H9 (cell line): ENCODE measurements around the gene SMPX. TPM values are rescaled to one million over a fixed set of nuclear protein-coding genes. Genes with fewer than 3 reads are reported as not detected.
A peak's percentile ranks its signal among the peaks of the same experiment; 100 is the strongest.

Experiments used
- DNase-seq: peaks from one replicate; pipeline ENCODE4 v3.0.0-alpha.2; 2017
- H2AFZ ChIP-seq: one replicate; pipeline ENCODE4 v1.6.1; 2013; ENCODE audit warnings: mild to moderate bottlenecking, low read length, control low read depth, moderate library complexity
- H2AK5ac ChIP-seq: 2 replicates; pipeline ENCODE4 v1.6.1; 2013; ENCODE audit warnings: low read length, control low read depth, mixed read lengths; ENCODE audit not compliant: insufficient read length
- H2BK120ac ChIP-seq: one replicate; pipeline ENCODE4 v1.6.1; 2013; ENCODE audit warnings: low read depth, mild to moderate bottlenecking, low read length, control low read depth, inconsistent platforms; ENCODE audit not compliant: poor library complexity, severe bottlenecking
- H2BK12ac ChIP-seq: 2 replicates; pipeline ENCODE4 v1.6.1; 2013; ENCODE audit warnings: low read length, control low read depth, mixed read lengths, low read depth; ENCODE audit not compliant: insufficient read length
- H2BK15ac ChIP-seq: 2 replicates; pipeline ENCODE4 v1.6.1; 2013; ENCODE audit warnings: low read depth, low read length, control low read depth
- H2BK20ac ChIP-seq: one replicate; pipeline ENCODE4 v1.6.1; 2013; ENCODE audit warnings: low read depth, mild to moderate bottlenecking, low read length, control low read depth, inconsistent platforms; ENCODE audit not compliant: poor library complexity, severe bottlenecking
- H2BK5ac ChIP-seq: 2 replicates; pipeline ENCODE4 v1.6.1; 2013; ENCODE audit warnings: low read length, control low read depth, mixed read lengths; ENCODE audit not compliant: insufficient read length
- H3K14ac ChIP-seq: 2 replicates; pipeline ENCODE4 v1.6.1; 2013; ENCODE audit warnings: low read length, control low read depth; ENCODE audit not compliant: insufficient read depth
- H3K18ac ChIP-seq: 2 replicates; pipeline ENCODE4 v1.6.1; 2013; ENCODE audit warnings: low read depth, mild to moderate bottlenecking, mixed read lengths, low read length, control low read depth; ENCODE audit not compliant: insufficient read length
- H3K23ac ChIP-seq: 2 replicates; pipeline ENCODE4 v1.6.1; 2013; ENCODE audit warnings: low read length, control low read depth, mixed read lengths, low read depth; ENCODE audit not compliant: insufficient read length
- H3K23me2 ChIP-seq: 2 replicates; pipeline ENCODE4 v1.6.1; 2013; ENCODE audit warnings: low read depth, mild to moderate bottlenecking, mixed read lengths, low read length, control low read depth; ENCODE audit not compliant: insufficient read length, poor library complexity, severe bottlenecking
- H3K27ac ChIP-seq: 2 replicates; pipeline ENCODE4 v1.5.1; 2013; ENCODE audit warnings: low read length, control low read depth, mixed read lengths, low read depth; ENCODE audit not compliant: insufficient read length
- H3K27me3 ChIP-seq: 2 replicates; pipeline ENCODE4 v1.6.1; 2013; ENCODE audit warnings: low read length, control low read depth, inconsistent platforms; ENCODE audit not compliant: insufficient read depth
- H3K4ac ChIP-seq: 2 replicates; pipeline ENCODE4 v1.6.1; 2013; ENCODE audit warnings: low read depth, mild to moderate bottlenecking, control low read depth, inconsistent platforms, low read length, moderate library complexity
- H3K4me1 ChIP-seq: 2 replicates; pipeline ENCODE4 v1.6.1; 2013; ENCODE audit warnings: low read length, control low read depth, inconsistent platforms; ENCODE audit not compliant: insufficient read depth
- H3K4me2 ChIP-seq: 2 replicates; pipeline ENCODE4 v1.6.1; 2013; ENCODE audit warnings: low read length, control low read depth, mixed read lengths; ENCODE audit not compliant: insufficient read length, insufficient read depth
- H3K56ac ChIP-seq: 2 replicates; pipeline ENCODE4 v1.6.1; 2013; ENCODE audit warnings: low read depth, mild to moderate bottlenecking, mixed read lengths, low read length, control low read depth; ENCODE audit not compliant: insufficient read length
- H3K79me1 ChIP-seq: 2 replicates; pipeline ENCODE4 v1.6.1; 2013; ENCODE audit warnings: low read depth, mild to moderate bottlenecking, moderate library complexity, low read length, control low read depth, inconsistent platforms; ENCODE audit not compliant: insufficient read depth, poor library complexity, severe bottlenecking
- H3K79me2 ChIP-seq: 2 replicates; pipeline ENCODE4 v1.6.1; 2013; ENCODE audit warnings: low read length, control low read depth, inconsistent platforms; ENCODE audit not compliant: insufficient read depth
- H3K9ac ChIP-seq: 2 replicates; pipeline ENCODE4 v1.6.1; 2013; ENCODE audit warnings: low read length, control low read depth, mixed read lengths; ENCODE audit not compliant: insufficient read length; ENCODE audit errors: extremely low read depth
- H3K9me3 ChIP-seq: one replicate; pipeline ENCODE4 v1.6.1; 2013; ENCODE audit warnings: low read depth, low read length, inconsistent platforms; ENCODE audit not compliant: control insufficient read depth
- H3T11ph ChIP-seq: one replicate; pipeline ENCODE4 v1.6.1; 2013; ENCODE audit warnings: mild to moderate bottlenecking, low read length, control low read depth, inconsistent platforms
- H4K20me1 ChIP-seq: one replicate; pipeline ENCODE4 v1.6.1; 2013; ENCODE audit not compliant: control insufficient read depth, insufficient read length, insufficient read depth
- H4K5ac ChIP-seq: 2 replicates; pipeline ENCODE4 v1.6.1; 2013; ENCODE audit warnings: low read depth, mild to moderate bottlenecking, mixed read lengths, low read length, control low read depth; ENCODE audit not compliant: insufficient read length
- H4K8ac ChIP-seq: replicated peaks from 2 replicates; pipeline ENCODE4 v1.6.1; 2013; ENCODE audit warnings: low read length, control low read depth, mixed read lengths, low read depth; ENCODE audit not compliant: insufficient read length
- H4K91ac ChIP-seq: 2 replicates; pipeline ENCODE4 v1.6.1; 2013; ENCODE audit warnings: low read depth, mild to moderate bottlenecking, moderate library complexity, mixed read lengths, low read length, control low read depth; ENCODE audit not compliant: insufficient read length
- H3K27ac Mint-ChIP-seq, 3 experiments: 2 replicates in 2 of 3; 3 replicates in 1 of 3; pipeline ENCODE4 v1.8.0; 2020 to 2021; ENCODE audit warnings: mixed read lengths in 3 of 3, mild to moderate bottlenecking in 1 of 3, moderate library complexity in 1 of 3
- H3K27me3 Mint-ChIP-seq: 2 replicates; pipeline ENCODE4 v1.8.0; 2021; ENCODE audit warnings: low read depth, mild to moderate bottlenecking, moderate library complexity, mixed read lengths
- H3K36me3 Mint-ChIP-seq, 3 experiments: 2 replicates in 2 of 3; 3 replicates in 1 of 3; pipeline ENCODE4 v1.8.0; 2020 to 2021; ENCODE audit warnings: low read depth in 3 of 3, mixed read lengths in 3 of 3; ENCODE audit not compliant: insufficient read depth in 1 of 3
- H3K4me1 Mint-ChIP-seq, 2 experiments: 2 replicates each; pipeline ENCODE4 v1.8.0; 2020; ENCODE audit warnings: mixed read lengths in 2 of 2
- H3K4me3 Mint-ChIP-seq, 2 experiments: 2 replicates in 1 of 2; 3 replicates in 1 of 2; pipeline ENCODE4 v1.8.0; 2020 to 2021; ENCODE audit warnings: mild to moderate bottlenecking in 2 of 2, mixed read lengths in 2 of 2, moderate library complexity in 1 of 2
- H3K9me3 Mint-ChIP-seq, 2 experiments: 2 replicates in 1 of 2; 3 replicates in 1 of 2; pipeline ENCODE4 v1.8.0; 2020; ENCODE audit warnings: mild to moderate bottlenecking in 2 of 2, mixed read lengths in 2 of 2, moderate library complexity in 1 of 2
- CTCF ChIP-seq: fragments of 200-600 bp; sonication (generic); conservative IDR thresholded peaks from 3 replicates; pipeline ENCODE4 v1.8.0; 2021; ENCODE audit warnings: antibody characterized with exemption, mild to moderate bottlenecking
- WGBS: extraction: QIAGEN DNeasy Blood & Tissue Kit; methylation state at CpG from one replicate; pipeline ENCODE4 v1.1.7; 2013; ENCODE audit warnings: missing lambda C conversion rate, low lambda C conversion rate, mixed read lengths; ENCODE audit not compliant: insufficient read length; ENCODE audit errors: extremely low coverage; 5-methylcytosine and 5-hydroxymethylcytosine counted together
- total RNA-seq: library from RNA; stranded (reverse); gene quantifications from 2 replicates; pipeline ENCODE4 v1.2.1, GENCODE V29; 2021

Gene SMPX
- total RNA-seq, 1 experiment from 2014 or later, result not detected

DNA sequence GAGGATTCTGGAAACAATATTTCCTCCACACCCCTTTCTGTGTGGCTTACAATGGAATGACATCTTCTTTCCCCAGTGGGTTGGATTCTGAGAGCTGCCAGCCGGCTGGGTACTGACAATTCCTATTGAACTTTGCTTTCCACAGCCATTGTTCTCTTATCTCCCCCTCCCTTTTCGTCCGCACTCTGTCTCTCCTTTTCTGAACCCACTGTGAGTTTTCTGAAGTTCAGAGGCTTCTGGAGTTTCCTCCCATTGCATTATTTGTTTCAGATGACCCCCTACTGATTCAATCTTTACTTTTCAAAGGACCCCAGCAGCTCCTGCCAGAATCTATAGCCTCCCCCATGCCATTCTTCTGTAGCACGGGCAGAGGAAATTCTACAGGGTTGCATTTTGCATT, 10.4 kb downstream of the SMPX start:
- Histone ChIP-seq H3K9ac (no peak overlapping the region), H2AFZ (no peak overlapping the region), H3K14ac (no peak overlapping the region), H4K5ac (no peak overlapping the region), H3K79me2 (no peaks in the 10 kb centered on the region), H3K4me1 (peaks cover 5% of the 10 kb centered on the region; the same call in 1 of the 2 replicates), H2BK20ac (no peak overlapping the region), H4K20me1 (no peaks in the 10 kb centered on the region), H3K27ac (no peak overlapping the region), H3K23me2 (no peaks in the 10 kb centered on the region), H2BK5ac (no peak overlapping the region), H2BK120ac (no peak overlapping the region), H3K79me1 (no peaks in the 10 kb centered on the region), H2AK5ac (no peak overlapping the region), H3T11ph (no peak overlapping the region), H4K91ac (no peak overlapping the region), H2BK12ac (no peak overlapping the region), H3K23ac (no peak overlapping the region), H4K8ac (no peak overlapping the region), H3K56ac (no peak overlapping the region), H3K4me2 (peak overlapping the region; percentile 56), H3K18ac (no peak overlapping the region), H3K4ac (no peak overlapping the region), H3K27me3 (no peaks in the 10 kb centered on the region), H2BK15ac (no peak overlapping the region), H3K9me3 (peaks cover 8% of the 10 kb centered on the region)
- TF ChIP-seq CTCF, result no peak
- no peak for DNase-seq
- WGBS, result no CpG with 5 or more reads among the region's 4 CpGs
- peaks cover 0 to 12% of the 10 kb centered on the region in 2 experiments; a peak in 2 of 5 replicates for H3K9me3 Mint-ChIP-seq
- H3K4me3 Mint-ChIP-seq, result peak overlapping the region; percentile 35 to 67
- H3K27me3 Mint-ChIP-seq, result peaks cover 5% of the 10 kb centered on the region
- H3K36me3 Mint-ChIP-seq, result no peaks in the 10 kb centered on the region
- H3K27ac Mint-ChIP-seq, result peak overlapping the region; percentile 73 to 90 (median 84); a peak in 6 of 7 replicates
- H3K4me1 Mint-ChIP-seq, result peaks cover 48 to 62% of the 10 kb centered on the region in 2 experiments
